ENCODE measurements around the gene MLLT10.

DNA sequence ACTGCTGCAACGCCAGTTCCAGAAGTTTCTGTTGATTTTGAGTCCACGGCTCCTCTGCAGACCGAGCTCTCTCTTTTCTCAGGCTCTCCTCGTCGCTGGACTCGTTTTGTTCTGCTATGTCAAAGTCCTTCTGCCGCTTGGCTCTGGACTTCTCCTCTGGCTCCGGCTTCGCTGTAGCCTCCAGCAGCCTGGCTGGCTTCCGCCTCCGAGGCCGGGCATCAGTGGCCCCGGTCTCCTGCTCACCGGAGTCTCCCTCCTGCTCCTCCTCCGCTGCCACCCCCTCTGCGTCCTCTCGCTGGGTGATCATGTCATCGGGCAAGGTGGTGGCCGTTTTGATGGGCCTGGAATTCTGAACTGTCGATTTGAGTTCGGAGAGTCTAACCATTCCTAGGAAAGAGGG lies 225.2 kb downstream of the MLLT10 start:
- TF ChIP-seq, protein P1, sequence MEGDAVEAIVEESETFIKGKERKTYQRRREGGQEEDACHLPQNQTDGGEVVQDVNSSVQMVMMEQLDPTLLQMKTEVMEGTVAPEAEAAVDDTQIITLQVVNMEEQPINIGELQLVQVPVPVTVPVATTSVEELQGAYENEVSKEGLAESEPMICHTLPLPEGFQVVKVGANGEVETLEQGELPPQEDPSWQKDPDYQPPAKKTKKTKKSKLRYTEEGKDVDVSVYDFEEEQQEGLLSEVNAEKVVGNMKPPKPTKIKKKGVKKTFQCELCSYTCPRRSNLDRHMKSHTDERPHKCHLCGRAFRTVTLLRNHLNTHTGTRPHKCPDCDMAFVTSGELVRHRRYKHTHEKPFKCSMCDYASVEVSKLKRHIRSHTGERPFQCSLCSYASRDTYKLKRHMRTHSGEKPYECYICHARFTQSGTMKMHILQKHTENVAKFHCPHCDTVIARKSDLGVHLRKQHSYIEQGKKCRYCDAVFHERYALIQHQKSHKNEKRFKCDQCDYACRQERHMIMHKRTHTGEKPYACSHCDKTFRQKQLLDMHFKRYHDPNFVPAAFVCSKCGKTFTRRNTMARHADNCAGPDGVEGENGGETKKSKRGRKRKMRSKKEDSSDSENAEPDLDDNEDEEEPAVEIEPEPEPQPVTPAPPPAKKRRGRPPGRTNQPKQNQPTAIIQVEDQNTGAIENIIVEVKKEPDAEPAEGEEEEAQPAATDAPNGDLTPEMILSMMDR (IDR thresholded peaks at IDR 0.05), result no peak
- no peak for TF ChIP-seq POLR2A (IDR thresholded peaks at IDR 0.05)

Measured in thyroid gland (tissue), 4 donors.